ENCODE data around the gene CEL.
"Not testable (repeated sequence)": the region's sequence is repeated elsewhere in the genome, so short reads cannot be mapped to it uniquely, and the experiment has no call there.

The CEL gene

DNA sequence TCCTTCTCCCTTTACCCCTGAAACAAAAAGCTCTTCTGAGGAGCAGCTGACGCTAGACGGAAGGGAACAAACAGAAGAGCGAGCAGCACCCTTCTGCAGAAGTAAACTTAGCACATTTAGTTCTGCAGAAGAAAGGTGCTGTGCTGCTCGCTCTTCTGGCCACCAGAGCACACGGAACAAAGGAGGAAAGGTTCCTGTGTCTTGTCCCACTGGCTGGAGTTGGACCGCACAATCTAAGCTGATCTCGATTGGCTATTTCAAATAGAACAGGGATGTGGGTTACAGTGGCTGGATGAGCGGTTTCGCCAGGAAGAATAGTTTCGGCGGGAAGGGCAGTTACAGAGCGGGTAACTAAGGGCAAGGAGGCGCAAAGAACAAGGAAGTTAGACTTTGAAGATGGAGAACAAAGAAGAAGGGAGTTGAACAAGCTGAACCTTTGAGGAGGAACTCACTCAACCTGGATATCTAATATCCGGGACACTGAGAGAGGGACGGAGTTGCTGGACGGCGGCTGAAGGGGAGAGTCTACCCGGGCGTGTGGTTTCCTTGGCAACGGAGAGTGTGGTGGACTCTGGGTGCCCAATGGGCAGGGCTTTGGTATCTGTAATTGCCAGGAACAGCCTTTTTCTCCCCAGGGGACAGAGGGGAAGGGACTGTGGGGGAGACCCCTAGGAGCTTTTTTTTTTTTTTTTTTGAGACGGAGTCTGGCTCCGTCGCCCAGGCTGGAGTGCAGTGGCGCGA is 23.8 kb upstream of the CEL start:
- Histone ChIP-seq H3K9ac (ENCODE audit: low read length) (no peak overlapping the region), H3K36me3 (ENCODE audit: control insufficient read depth, insufficient read depth, low read length) (peaks cover 6% of the 10 kb centered on the region), H3K27me3 (ENCODE audit: control insufficient read depth, insufficient read depth, low read length) (no peaks in the 10 kb centered on the region), H3K9me3 (ENCODE audit: control insufficient read depth, low read length) (no peaks in the 10 kb centered on the region), H3K4me3 (ENCODE audit: low read length) (no peak overlapping the region), H3K4me1 (ENCODE audit: control insufficient read depth, insufficient read depth, low read length) (no peaks in the 10 kb centered on the region)

DNA sequence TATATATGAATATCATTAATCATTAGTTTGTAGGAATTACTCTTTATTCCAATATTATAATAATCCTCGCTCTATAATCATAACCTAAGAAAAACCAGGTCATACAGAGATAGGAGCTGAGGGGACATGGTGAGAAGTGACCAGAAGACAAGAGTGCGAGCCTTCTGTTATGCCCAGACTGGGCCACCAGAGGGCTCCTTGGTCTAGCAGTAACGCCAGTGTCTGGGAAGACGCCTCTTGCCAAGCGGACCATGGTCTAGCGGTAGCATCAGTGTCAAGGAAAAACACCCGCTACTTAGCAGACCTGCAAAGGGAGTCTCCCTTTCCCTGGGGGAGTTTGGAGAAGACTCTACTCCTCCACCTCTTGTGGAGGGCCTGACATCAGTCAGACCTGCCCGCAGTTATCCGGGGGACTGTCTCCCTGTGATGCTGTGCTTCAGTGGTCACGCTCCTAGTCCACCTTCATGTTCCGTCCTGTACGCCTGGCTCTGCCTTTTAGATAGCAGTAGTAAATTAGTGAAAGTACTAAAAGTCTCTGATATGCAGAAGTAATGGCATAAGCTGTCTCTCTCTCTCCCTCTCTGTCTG is 20.8 kb upstream of the CEL start:
- not testable (repeated sequence) for H3K36me3 ChIP-seq (ENCODE audit: control insufficient read depth, insufficient read depth, low read length); H3K27me3 ChIP-seq (ENCODE audit: control insufficient read depth, insufficient read depth, low read length); H3K4me3 ChIP-seq (ENCODE audit: low read length)

DNA sequence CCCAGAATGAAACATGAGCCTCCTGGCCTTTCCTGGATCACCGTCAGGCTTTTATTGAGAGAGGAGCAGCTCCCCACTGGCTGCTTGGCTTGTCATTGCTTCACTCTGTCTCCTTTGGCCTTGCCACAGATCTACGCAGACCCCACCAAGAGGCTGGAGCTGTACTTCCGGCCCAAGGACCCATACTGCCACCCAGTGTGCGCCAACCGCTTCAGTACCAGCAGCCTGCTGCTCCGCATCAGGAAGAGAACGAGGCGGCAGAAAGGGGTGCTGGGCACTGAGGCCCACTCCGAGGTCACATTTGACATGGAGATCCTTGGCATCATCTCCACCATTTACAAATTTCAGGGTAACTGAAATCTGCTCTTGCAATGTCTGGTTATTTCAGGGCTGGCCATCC is 19.8 kb upstream of the CEL start:
- Histone ChIP-seq H3K36me3 (ENCODE audit: control insufficient read depth, insufficient read depth, low read length) (peaks cover 6% of the 10 kb centered on the region), H3K4me3 (ENCODE audit: low read length) (no peak overlapping the region), H3K4me1 (ENCODE audit: control insufficient read depth, insufficient read depth, low read length) (no peaks in the 10 kb centered on the region), H3K9me3 (ENCODE audit: control insufficient read depth, low read length) (no peaks in the 10 kb centered on the region), H3K27me3 (ENCODE audit: control insufficient read depth, insufficient read depth, low read length) (no peaks in the 10 kb centered on the region), H3K9ac (ENCODE audit: low read length) (no peak overlapping the region)

More for the DNA sequence above, 20.8 kb upstream of the CEL start:
- H3K9me3 ChIP-seq (ENCODE audit: control insufficient read depth, low read length); H3K4me1 ChIP-seq (ENCODE audit: control insufficient read depth, insufficient read depth, low read length); H3K9ac ChIP-seq (ENCODE audit: low read length): not testable (repeated sequence)

DNA sequence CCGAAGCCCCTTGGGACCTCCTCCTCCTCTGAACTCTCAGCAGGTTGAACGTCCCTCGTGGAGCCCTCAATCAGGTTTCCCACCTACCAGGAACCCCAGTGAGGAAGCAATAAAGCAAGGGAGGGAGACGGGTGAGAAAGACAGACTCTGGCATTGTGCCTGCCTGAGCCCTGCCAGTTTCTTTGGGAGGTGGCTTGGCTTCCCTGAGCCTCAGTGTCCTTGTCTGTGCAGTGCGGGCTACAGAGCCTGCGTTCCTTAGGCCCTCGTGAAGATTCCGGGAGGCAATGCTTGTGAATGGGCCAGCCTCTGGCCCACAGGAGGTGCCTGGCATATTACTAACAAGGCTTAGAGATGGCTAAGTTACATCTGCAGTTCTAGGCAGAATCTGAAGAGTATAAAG is 19.1 kb upstream of the CEL start:
- no peaks in the 10 kb centered on the region for H3K9me3 ChIP-seq (ENCODE audit: control insufficient read depth, low read length)
- H3K9ac ChIP-seq (ENCODE audit: low read length) = no peak overlapping the region
- peaks cover 6% of the 10 kb centered on the region for H3K36me3 ChIP-seq (ENCODE audit: control insufficient read depth, insufficient read depth, low read length)
- H3K4me3 ChIP-seq (ENCODE audit: low read length) = no peak overlapping the region
- no peaks in the 10 kb centered on the region for H3K4me1 ChIP-seq (ENCODE audit: control insufficient read depth, insufficient read depth, low read length)
- no peaks in the 10 kb centered on the region for H3K27me3 ChIP-seq (ENCODE audit: control insufficient read depth, insufficient read depth, low read length)

DNA sequence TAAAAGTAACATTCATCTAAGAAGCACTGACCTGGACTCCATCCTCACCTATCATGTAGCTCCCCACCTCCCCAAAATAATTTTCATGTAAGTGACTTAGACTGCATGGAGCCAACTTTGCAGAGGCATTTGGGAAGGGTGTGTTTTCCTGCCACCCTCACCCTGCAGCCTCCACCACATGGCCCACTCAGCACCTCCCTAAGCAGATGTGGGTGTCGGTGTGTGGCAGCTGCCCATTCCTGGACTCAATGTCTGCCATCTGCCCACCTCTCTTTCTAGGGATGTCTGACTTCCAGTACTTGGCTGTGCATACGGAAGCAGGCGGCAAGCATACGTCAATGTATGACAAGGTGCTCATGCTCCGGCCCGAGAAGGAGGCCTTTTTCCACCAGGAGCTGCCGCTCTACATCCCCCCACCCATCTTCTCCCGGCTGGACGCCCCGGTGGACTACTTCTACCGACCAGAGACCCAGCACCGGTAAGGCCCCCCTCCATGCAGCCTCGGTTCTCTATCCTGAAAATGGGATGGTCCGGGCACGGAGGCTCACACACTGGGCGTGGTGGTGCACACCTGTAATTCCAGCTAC is 18.2 kb upstream of the CEL start:
- H3K9ac ChIP-seq (ENCODE audit: low read length) = no peak overlapping the region
- no peaks in the 10 kb centered on the region for H3K27me3 ChIP-seq (ENCODE audit: control insufficient read depth, insufficient read depth, low read length)
- H3K36me3 ChIP-seq (ENCODE audit: control insufficient read depth, insufficient read depth, low read length) = peaks cover 6% of the 10 kb centered on the region
- no peak overlapping the region for H3K4me3 ChIP-seq (ENCODE audit: low read length)
- no peaks in the 10 kb centered on the region for H3K4me1 ChIP-seq (ENCODE audit: control insufficient read depth, insufficient read depth, low read length)
- H3K9me3 ChIP-seq (ENCODE audit: control insufficient read depth, low read length) = no peaks in the 10 kb centered on the region

DNA sequence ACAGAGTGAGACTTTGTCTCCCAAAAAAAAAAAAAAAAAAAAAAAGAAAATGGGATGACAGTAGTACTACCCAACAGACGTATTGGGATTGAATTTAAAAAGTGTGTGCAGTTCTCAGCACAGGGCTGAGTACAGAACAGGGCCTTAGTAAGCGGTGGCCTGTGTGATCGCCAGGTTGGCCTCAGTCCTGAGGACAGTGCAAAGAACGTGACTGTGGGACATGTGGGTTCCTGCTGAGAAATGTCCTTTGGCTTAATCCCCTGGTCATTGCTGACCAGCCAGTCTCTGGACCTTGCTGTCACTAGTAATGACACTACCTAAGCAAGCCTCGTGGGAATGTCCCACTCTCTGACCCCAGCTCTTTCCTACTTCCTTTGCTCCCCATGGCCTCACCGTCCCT is 17.7 kb upstream of the CEL start:
- Histone ChIP-seq H3K4me1 (ENCODE audit: control insufficient read depth, insufficient read depth, low read length) (no peaks in the 10 kb centered on the region), H3K36me3 (ENCODE audit: control insufficient read depth, insufficient read depth, low read length) (peaks cover 6% of the 10 kb centered on the region), H3K9me3 (ENCODE audit: control insufficient read depth, low read length) (no peaks in the 10 kb centered on the region), H3K9ac (ENCODE audit: low read length) (no peak overlapping the region), H3K27me3 (ENCODE audit: control insufficient read depth, insufficient read depth, low read length) (no peaks in the 10 kb centered on the region), H3K4me3 (ENCODE audit: low read length) (no peak overlapping the region)

DNA sequence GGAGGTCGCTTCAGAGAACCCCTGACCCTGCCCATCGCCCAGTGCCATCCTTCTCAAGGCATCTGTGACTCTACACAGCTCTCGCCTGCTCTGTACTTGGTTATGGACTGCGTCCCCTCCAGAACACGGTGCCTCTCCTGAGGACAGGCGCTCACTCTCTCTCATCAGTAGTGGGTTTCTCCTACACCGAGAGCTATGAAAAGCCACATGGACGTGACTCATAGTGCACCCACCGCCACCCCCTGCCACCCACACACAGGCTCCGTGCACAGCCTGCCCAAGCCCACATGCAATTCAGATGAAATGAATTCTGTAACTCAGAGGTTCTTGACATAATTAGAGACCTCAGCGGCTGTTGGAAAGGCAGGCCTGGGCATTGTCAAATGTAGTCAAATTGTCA is 17.1 kb upstream of the CEL start:
- H3K4me1 ChIP-seq (ENCODE audit: control insufficient read depth, insufficient read depth, low read length) = no peaks in the 10 kb centered on the region
- H3K4me3 ChIP-seq (ENCODE audit: low read length) = no peak overlapping the region
- no peaks in the 10 kb centered on the region for H3K27me3 ChIP-seq (ENCODE audit: control insufficient read depth, insufficient read depth, low read length)
- H3K9ac ChIP-seq (ENCODE audit: low read length) = no peak overlapping the region
- H3K36me3 ChIP-seq (ENCODE audit: control insufficient read depth, insufficient read depth, low read length) = peaks cover 6% of the 10 kb centered on the region
- H3K9me3 ChIP-seq (ENCODE audit: control insufficient read depth, low read length) = no peaks in the 10 kb centered on the region

DNA sequence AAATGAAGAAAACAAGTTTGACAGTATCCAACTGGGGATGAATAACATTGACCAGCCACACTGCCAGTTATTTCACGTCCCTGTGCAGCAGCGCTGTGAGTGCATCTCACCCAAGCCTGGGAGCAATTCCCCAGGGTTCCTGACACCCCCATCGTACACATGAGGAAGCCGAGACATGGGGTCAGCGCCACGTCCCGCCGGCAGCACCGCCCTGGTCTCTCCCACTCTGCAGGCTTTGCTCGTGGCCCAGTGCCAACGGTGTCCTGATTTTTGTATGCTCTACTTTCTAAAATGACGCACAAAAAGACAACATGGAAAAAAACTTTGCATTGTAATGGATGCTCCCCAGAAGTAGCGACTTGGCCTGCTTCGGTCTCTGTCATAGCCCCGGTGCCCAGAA is 16.6 kb upstream of the CEL start:
- H3K36me3 ChIP-seq (ENCODE audit: control insufficient read depth, insufficient read depth, low read length) = peaks cover 6% of the 10 kb centered on the region
- H3K27me3 ChIP-seq (ENCODE audit: control insufficient read depth, insufficient read depth, low read length) = no peaks in the 10 kb centered on the region
- H3K9ac ChIP-seq (ENCODE audit: low read length) = no peak overlapping the region
- no peak overlapping the region for H3K4me3 ChIP-seq (ENCODE audit: low read length)
- H3K4me1 ChIP-seq (ENCODE audit: control insufficient read depth, insufficient read depth, low read length) = peaks cover 3% of the 10 kb centered on the region
- no peaks in the 10 kb centered on the region for H3K9me3 ChIP-seq (ENCODE audit: control insufficient read depth, low read length)

DNA sequence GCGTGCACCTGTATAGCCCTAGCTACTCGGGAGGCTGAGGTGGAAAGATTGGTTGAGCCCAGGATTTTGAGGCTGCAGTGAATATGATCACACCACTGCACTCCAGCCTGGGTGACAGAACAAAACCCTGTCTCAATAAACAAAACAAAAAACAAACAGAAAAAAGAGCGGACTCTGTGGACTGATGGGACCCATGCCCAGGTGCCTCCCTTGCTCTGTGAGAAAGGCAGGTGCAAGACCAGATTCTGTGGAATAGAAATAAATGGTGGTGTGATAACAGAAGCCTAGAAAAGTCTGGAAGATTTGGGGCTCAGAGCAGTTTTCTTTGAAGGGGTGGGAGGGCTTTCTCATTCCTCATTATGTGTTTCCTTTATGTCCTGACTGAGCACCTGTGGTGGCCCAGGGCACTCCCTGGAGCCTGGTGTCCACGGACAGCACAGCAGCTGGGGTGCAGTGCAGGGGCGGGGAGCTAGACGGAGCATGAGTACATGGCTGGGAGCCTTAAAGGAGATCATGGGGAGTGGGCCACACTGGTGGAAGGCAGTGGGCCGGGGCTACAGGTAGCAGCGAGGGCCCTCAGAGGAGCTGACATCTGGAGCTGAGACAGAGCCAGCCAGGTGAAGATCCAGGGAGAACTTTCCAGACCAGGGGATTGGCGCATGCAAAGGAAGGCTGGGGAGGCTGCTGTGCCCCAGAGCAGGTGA is 15.4 kb upstream of the CEL start:
- H3K27me3 ChIP-seq (ENCODE audit: control insufficient read depth, insufficient read depth, low read length) = no peaks in the 10 kb centered on the region
- H3K9ac ChIP-seq (ENCODE audit: low read length) = no peak overlapping the region
- peaks cover 15% of the 10 kb centered on the region for H3K4me1 ChIP-seq (ENCODE audit: control insufficient read depth, insufficient read depth, low read length)
- peaks cover 6% of the 10 kb centered on the region for H3K36me3 ChIP-seq (ENCODE audit: control insufficient read depth, insufficient read depth, low read length)
- H3K9me3 ChIP-seq (ENCODE audit: control insufficient read depth, low read length) = no peaks in the 10 kb centered on the region
- no peak overlapping the region for H3K4me3 ChIP-seq (ENCODE audit: low read length)

DNA sequence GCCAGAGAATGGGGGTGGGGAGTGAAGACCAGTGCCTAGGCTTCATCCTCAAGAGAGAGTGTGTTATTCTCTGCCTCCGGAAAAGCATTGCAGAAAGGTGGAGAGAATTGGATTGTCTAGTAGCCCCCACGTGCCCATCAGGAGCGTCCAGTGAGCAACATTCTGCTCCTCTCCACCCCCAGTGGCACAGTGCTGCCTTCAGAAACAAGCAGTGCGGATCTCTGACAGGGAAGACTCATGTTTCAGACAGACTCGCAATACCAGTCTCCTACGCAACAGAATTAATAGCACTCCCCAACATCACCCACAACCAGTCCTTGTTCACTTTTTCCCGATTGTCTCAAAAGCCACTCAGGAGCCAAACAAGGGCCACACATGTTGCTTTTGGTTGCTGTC is 14.9 kb upstream of the CEL start:
- Histone ChIP-seq H3K4me1 (ENCODE audit: control insufficient read depth, insufficient read depth, low read length) (peaks cover 15% of the 10 kb centered on the region), H3K36me3 (ENCODE audit: control insufficient read depth, insufficient read depth, low read length) (peaks cover 11% of the 10 kb centered on the region), H3K9me3 (ENCODE audit: control insufficient read depth, low read length) (no peaks in the 10 kb centered on the region), H3K9ac (ENCODE audit: low read length) (no peak overlapping the region), H3K4me3 (ENCODE audit: low read length) (no peak overlapping the region), H3K27me3 (ENCODE audit: control insufficient read depth, insufficient read depth, low read length) (no peaks in the 10 kb centered on the region)

DNA sequence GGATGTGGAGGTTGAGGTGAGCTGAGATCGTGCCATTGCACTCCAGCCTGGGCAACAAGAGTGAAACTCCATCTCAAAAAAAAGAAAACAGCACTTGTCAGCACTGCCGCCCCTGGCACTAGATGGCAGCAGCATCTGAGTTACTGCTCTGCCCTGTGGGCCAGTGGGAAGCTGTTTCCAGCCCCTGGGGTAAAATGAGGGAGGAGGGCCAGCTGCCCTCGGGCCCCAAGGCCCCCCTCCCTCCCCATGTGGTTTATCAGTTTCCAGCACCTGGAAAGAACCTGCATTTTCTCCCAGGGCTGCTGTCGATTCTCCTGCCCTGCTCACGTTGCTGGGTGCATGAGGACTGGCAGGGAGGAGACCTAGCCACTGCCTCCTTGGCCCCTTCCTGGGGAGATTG is 13.2 kb upstream of the CEL start:
- Histone ChIP-seq H3K4me3 (ENCODE audit: low read length) (no peak overlapping the region), H3K27me3 (ENCODE audit: control insufficient read depth, insufficient read depth, low read length) (no peaks in the 10 kb centered on the region), H3K9ac (ENCODE audit: low read length) (no peak overlapping the region), H3K9me3 (ENCODE audit: control insufficient read depth, low read length) (no peaks in the 10 kb centered on the region), H3K4me1 (ENCODE audit: control insufficient read depth, insufficient read depth, low read length) (peaks cover 15% of the 10 kb centered on the region), H3K36me3 (ENCODE audit: control insufficient read depth, insufficient read depth, low read length) (peaks cover 7% of the 10 kb centered on the region)

DNA sequence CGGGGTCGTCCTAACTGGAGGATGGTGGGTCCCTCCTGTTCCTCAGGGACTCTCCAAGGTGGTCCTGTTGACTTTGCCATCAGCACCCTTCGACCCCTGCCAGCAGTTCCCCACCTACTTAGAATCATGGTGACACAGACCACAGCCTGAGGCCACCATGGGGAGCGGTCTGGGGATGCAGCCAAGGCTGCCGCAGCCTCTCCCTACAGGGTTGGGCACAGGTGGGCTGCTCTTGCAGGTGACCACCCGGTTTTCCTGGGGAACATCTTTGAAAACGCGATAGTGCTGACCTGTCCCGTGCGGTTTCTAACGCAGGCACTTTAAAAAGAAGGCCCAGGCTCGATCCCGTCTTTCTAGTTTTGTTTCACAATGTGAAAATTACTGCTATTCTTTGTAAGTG is 12.7 kb upstream of the CEL start:
- Histone ChIP-seq H3K9ac (ENCODE audit: low read length) (no peak overlapping the region), H3K27me3 (ENCODE audit: control insufficient read depth, insufficient read depth, low read length) (no peaks in the 10 kb centered on the region), H3K4me3 (ENCODE audit: low read length) (no peak overlapping the region), H3K4me1 (ENCODE audit: control insufficient read depth, insufficient read depth, low read length) (peaks cover 15% of the 10 kb centered on the region), H3K36me3 (ENCODE audit: control insufficient read depth, insufficient read depth, low read length) (peaks cover 7% of the 10 kb centered on the region), H3K9me3 (ENCODE audit: control insufficient read depth, low read length) (no peaks in the 10 kb centered on the region)
